HFF-Myc (cell line): Measurements from ENCODE around the gene PHF19.

Experiments used
- DNase-seq: peaks from one replicate; pipeline ENCODE4 v3.0.0-alpha.2; 2011; ENCODE audit warnings: low read depth; ENCODE audit errors: extremely low read depth
- H3K4me3 ChIP-seq: replicated peaks from 2 replicates; pipeline ENCODE4 v1.5.1; 2011; ENCODE audit warnings: low read depth, mild to moderate bottlenecking, control low read depth, low read length
- TF ChIP-seq, protein P1 (sequence below): IDR thresholded peaks from 2 replicates; pipeline ENCODE4 v1.5.1; 2012; ENCODE audit warnings: mild to moderate bottlenecking, low read depth, low read length, control low read depth; ENCODE audit errors: missing control alignments

Gene PHF19

GRCh38 chr9:120865809-120866208 is 11.2 kb downstream of the PHF19 start:
- TF ChIP-seq, protein P1, sequence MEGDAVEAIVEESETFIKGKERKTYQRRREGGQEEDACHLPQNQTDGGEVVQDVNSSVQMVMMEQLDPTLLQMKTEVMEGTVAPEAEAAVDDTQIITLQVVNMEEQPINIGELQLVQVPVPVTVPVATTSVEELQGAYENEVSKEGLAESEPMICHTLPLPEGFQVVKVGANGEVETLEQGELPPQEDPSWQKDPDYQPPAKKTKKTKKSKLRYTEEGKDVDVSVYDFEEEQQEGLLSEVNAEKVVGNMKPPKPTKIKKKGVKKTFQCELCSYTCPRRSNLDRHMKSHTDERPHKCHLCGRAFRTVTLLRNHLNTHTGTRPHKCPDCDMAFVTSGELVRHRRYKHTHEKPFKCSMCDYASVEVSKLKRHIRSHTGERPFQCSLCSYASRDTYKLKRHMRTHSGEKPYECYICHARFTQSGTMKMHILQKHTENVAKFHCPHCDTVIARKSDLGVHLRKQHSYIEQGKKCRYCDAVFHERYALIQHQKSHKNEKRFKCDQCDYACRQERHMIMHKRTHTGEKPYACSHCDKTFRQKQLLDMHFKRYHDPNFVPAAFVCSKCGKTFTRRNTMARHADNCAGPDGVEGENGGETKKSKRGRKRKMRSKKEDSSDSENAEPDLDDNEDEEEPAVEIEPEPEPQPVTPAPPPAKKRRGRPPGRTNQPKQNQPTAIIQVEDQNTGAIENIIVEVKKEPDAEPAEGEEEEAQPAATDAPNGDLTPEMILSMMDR, result no peak
- DNase-seq, result no peak
- H3K4me3 ChIP-seq, result no peak overlapping the region

GRCh38 chr9:120865176-120865575 is 11.8 kb downstream of the PHF19 start:
- TF ChIP-seq, protein P1, result no peak
- DNase-seq, result no peak
- no peak overlapping the region for H3K4me3 ChIP-seq

DNA sequence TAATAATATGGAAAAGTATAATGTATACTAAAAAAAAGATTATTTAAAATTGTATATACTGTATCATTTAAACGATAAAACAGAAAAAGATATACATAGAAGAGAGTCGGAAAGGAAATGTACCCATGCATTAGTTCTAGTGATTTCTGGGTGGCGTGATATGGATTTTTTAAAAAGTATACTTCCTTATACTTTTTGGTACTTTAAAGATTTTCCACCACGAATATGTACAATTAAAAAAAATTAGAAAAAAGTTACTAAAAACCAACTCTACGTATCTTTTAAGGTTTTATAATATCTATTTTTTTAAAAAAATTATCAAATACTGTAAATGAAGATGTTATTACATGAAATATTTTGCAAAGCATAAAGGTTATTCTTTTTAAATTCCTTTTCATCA is 12.3 kb downstream of the PHF19 start:
- H3K4me3 ChIP-seq, result no peak overlapping the region
- DNase-seq, result no peak
- TF ChIP-seq, protein P1, result no peak

DNA sequence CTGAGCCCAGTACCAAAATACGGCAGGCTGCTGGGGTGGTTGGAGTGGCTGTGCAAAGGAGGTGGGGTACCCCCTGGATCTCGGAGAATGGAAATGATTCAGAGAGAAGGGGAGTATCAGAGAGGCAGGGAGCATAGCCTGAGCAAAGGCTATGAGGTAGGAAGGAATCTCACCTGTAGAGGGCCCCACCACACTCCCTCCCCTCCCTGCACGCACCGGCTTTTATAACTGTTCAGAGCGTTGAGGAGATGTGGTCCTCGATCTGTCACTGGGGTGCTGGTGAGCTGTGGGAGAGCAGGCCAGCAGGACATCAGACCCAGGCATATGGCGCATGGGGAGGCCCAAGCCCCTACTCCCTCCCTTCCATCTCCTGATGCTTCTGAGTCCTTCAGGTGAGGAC is 13.2 kb downstream of the PHF19 start:
- H3K4me3 ChIP-seq, result no peak overlapping the region
- no peak for DNase-seq
- TF ChIP-seq, protein P1, result no peak

DNA sequence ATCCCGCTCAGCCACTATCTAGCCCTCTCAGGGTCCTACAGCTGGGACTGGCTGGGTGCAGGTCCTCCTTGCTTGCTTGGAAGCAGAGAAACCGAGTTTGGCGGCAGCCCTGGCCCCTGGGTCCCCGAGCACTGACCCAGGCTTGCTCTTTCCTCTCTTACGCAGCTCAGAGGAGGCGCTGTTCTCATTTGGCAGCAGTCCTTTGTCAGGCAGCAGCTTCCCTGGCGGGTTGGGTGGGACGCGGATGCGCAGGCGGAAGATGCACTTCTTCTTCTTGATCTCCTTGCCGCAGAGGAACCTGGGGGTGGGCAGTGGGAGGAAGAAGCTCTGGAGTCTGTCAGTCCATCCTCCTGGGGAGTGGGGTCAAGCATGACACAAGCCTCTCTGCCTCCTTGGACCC is 14.5 kb downstream of the PHF19 start:
- DNase-seq, result no peak
- TF ChIP-seq, protein P1, result no peak
- no peak overlapping the region for H3K4me3 ChIP-seq

GRCh38 chr9:120861935-120862334 is 15.1 kb downstream of the PHF19 start:
- no peak for DNase-seq
- TF ChIP-seq, protein P1, result no peak
- H3K4me3 ChIP-seq, result no peak overlapping the region

DNA sequence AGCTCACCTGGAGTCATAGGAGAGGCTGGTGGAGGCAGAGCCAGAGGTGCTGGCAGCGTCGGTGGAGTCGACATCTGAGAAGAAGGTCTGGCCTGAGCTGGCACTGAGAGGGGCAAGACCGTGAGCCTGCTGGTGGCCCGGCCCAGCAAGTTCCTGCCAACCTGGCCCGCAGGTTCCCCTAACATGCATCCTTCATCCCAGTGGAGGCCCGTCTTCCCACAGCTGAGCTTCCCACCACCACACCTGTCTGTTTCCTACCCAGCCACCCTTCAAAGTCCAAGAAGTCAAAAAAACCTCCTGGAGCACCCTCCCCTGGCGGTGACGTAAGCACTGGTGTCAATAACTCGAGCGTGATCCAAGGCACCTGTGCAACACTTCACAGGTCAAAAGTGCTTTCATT is 16.9 kb downstream of the PHF19 start:
- no peak for DNase-seq
- no peak overlapping the region for H3K4me3 ChIP-seq
- TF ChIP-seq, protein P1, result no peak
